CD4-positive, CD25-positive, alpha-beta regulatory T cell (primary cell): ENCODE results near the gene KRT5. TPM values are rescaled to one million over a fixed set of nuclear protein-coding genes. Genes with fewer than 3 reads are reported as not detected.
A peak's percentile ranks its signal among the peaks of the same experiment; 100 is the strongest.

ENCODE experiments used
- ATAC-seq, 2 donors: fragments of 150-1000 bp; cut with Tn5 transposase; one replicate each; pipeline ENCODE4 v1.10.0; 2021; ENCODE audit warnings: low read depth in 2 of 2, moderate number of reproducible peaks in 2 of 2, moderate library complexity in 1 of 2
- DNase-seq, 3 donors: peaks; one replicate each; pipeline versions ENCODE4 v3.0.0 to v3.0.0-alpha.2; 2012 to 2022; ENCODE audit warnings: mixed read lengths in 1 of 3
- H3K27ac ChIP-seq: one replicate; pipeline ENCODE4 v1.7.0; 2013; ENCODE audit warnings: mild to moderate bottlenecking, low read length; ENCODE audit not compliant: insufficient read depth, poor library complexity, severe bottlenecking
- H3K27me3 ChIP-seq: one replicate; pipeline ENCODE4 v1.7.0; 2013; ENCODE audit warnings: low read length; ENCODE audit not compliant: control insufficient read depth, insufficient read depth
- H3K36me3 ChIP-seq: one replicate; pipeline ENCODE4 v1.7.0; 2013; ENCODE audit warnings: mild to moderate bottlenecking, low read length, moderate library complexity; ENCODE audit not compliant: control insufficient read depth, insufficient read depth
- H3K4me1 ChIP-seq: 2 replicates; pipeline ENCODE4 v1.7.0; 2013; ENCODE audit warnings: mild to moderate bottlenecking, low read length; ENCODE audit not compliant: insufficient read depth, control insufficient read depth, poor library complexity, severe bottlenecking
- H3K4me3 ChIP-seq: one replicate; pipeline ENCODE4 v1.7.0; 2013; ENCODE audit warnings: low read depth, mild to moderate bottlenecking, low read length, moderate library complexity
- H3K9me3 ChIP-seq, 2 experiments: 1 replicate in 1 of 2; 2 replicates in 1 of 2; pipeline ENCODE4 v1.7.0; 2013; ENCODE audit warnings: low read length in 2 of 2, mild to moderate bottlenecking in 1 of 2, moderate library complexity in 1 of 2; ENCODE audit not compliant: control insufficient read depth in 2 of 2
- H3K27ac Mint-ChIP-seq, 3 donors: one replicate each; pipeline ENCODE4 v1.8.0; 2020 to 2022; ENCODE audit warnings: mild to moderate bottlenecking in 3 of 3, mixed read lengths in 3 of 3, moderate library complexity in 2 of 3
- H3K27me3 Mint-ChIP-seq: one replicate; pipeline ENCODE4 v1.8.0; 2022; ENCODE audit warnings: mild to moderate bottlenecking, mixed read lengths
- H3K36me3 Mint-ChIP-seq: one replicate; pipeline ENCODE4 v1.8.0; 2020; ENCODE audit warnings: mixed read lengths
- H3K4me1 Mint-ChIP-seq, 4 donors: one replicate each; pipeline ENCODE4 v1.8.0; 2020 to 2022; ENCODE audit warnings: mixed read lengths in 4 of 4, mild to moderate bottlenecking in 1 of 4
- H3K4me3 Mint-ChIP-seq, 4 donors: one replicate each; pipeline ENCODE4 v1.8.0; 2020 to 2022; ENCODE audit warnings: mild to moderate bottlenecking in 4 of 4, mixed read lengths in 4 of 4, moderate library complexity in 3 of 4
- H3K9me3 Mint-ChIP-seq, 7 donors: one replicate each; pipeline ENCODE4 v1.8.0; 2020 to 2022; ENCODE audit warnings: mixed read lengths in 7 of 7, mild to moderate bottlenecking in 3 of 7, moderate library complexity in 2 of 7
- polyA plus RNA-seq, 4 donors: library from polyadenylated mRNA; unstranded; fragments of 300-500 nt; fragmentation: Illumina TruSeq; gene quantifications; one replicate each; pipeline ENCODE4 v1.2.3, GENCODE V29; 2021
- total RNA-seq: library from RNA; stranded (reverse); gene quantifications from one replicate; pipeline ENCODE4 v1.2.3, GENCODE V29; 2022

The KRT5 gene
- total and polyA plus RNA-seq, 5 donors from 2014 or later, result not detected

GRCh38 chr12:52529417-52529816, 9.2 kb upstream of the KRT5 start:
- no peak for DNase-seq
- Histone ChIP-seq H3K36me3 (no peaks in the 10 kb centered on the region), H3K27ac (no peak overlapping the region), H3K4me1 (no peaks in the 10 kb centered on the region), H3K27me3 (no peaks in the 10 kb centered on the region), H3K4me3 (no peak overlapping the region), H3K9me3 (no peaks in the 10 kb centered on the region)
- no peaks in the 10 kb centered on the region for H3K27me3 Mint-ChIP-seq
- ATAC-seq, result no peak
- no peaks in the 10 kb centered on the region for H3K9me3 Mint-ChIP-seq
- no peaks in the 10 kb centered on the region for H3K4me1 Mint-ChIP-seq
- no peak overlapping the region for H3K4me3 Mint-ChIP-seq
- H3K36me3 Mint-ChIP-seq, result no peaks in the 10 kb centered on the region
- H3K27ac Mint-ChIP-seq, result no peak overlapping the region

- no peaks in the 10 kb centered on the region for H3K27me3 ChIP-seq
- Mint-ChIP-seq H3K4me1 (no peaks in the 10 kb centered on the region), H3K27me3 (no peaks in the 10 kb centered on the region), H3K9me3 (no peaks in the 10 kb centered on the region), H3K4me3 (no peak overlapping the region), H3K27ac (no peak overlapping the region), H3K36me3 (no peaks in the 10 kb centered on the region)
- no peaks in the 10 kb centered on the region for H3K4me1 ChIP-seq
- ATAC-seq (no peak), DNase-seq (no peak)
- H3K4me3 ChIP-seq, result no peak overlapping the region
- no peaks in the 10 kb centered on the region for H3K9me3 ChIP-seq
- H3K36me3 ChIP-seq, result no peaks in the 10 kb centered on the region
- H3K27ac ChIP-seq, result no peak overlapping the region
These were observed 8.5 kb upstream of the KRT5 start for GRCh38 chr12:52528641-52529143.

GRCh38 chr12:52527121-52527800, 7.1 kb upstream of the KRT5 start:
- Histone ChIP-seq H3K27me3 (no peaks in the 10 kb centered on the region), H3K9me3 (no peaks in the 10 kb centered on the region), H3K36me3 (no peaks in the 10 kb centered on the region), H3K4me1 (no peaks in the 10 kb centered on the region), H3K27ac (no peak overlapping the region), H3K4me3 (no peak overlapping the region)
- no peaks in the 10 kb centered on the region for H3K9me3 Mint-ChIP-seq
- DNase-seq (no peak), ATAC-seq (no peak)
- no peak overlapping the region for H3K4me3 Mint-ChIP-seq
- no peaks in the 10 kb centered on the region for H3K27me3 Mint-ChIP-seq
- H3K27ac Mint-ChIP-seq, result peak overlapping the region in 1 of 3 donors; percentile 42
- no peaks in the 10 kb centered on the region for H3K36me3 Mint-ChIP-seq
- H3K4me1 Mint-ChIP-seq, result no peaks in the 10 kb centered on the region

DNA sequence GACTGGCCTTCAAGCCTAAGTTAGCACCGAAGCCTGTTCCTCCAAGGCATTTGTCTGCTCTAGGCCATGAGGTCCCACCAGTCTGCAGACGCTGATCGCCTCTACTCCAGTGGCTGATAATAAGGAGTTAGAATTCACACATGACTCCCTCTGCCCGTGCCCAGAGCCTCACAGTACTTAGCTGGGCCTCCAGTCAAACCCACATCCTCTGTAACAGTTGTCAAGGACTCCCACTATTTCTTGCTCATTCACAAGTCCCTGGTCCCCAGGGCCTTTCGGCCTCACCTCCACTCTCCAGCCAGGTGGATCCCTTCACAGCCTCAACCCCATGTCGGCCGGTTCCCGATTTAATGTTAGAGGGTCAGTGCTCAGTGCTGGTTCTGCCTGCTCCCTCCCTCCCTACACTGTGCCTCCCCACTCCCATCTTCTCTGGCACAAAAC, 6.3 kb upstream of the KRT5 start:
- no peaks in the 10 kb centered on the region for H3K4me1 ChIP-seq
- no peak for ATAC-seq
- no peaks in the 10 kb centered on the region for H3K36me3 ChIP-seq
- H3K4me3 ChIP-seq, result no peak overlapping the region
- no peak overlapping the region for H3K27ac ChIP-seq
- Mint-ChIP-seq H3K36me3 (no peaks in the 10 kb centered on the region), H3K4me1 (no peaks in the 10 kb centered on the region), H3K4me3 (no peak overlapping the region), H3K27ac (peak overlapping the region in 1 of 3 donors; percentile 42), H3K27me3 (no peaks in the 10 kb centered on the region), H3K9me3 (no peaks in the 10 kb centered on the region)
- DNase-seq, result no peak
- no peaks in the 10 kb centered on the region for H3K27me3 ChIP-seq
- H3K9me3 ChIP-seq, result no peaks in the 10 kb centered on the region

DNA sequence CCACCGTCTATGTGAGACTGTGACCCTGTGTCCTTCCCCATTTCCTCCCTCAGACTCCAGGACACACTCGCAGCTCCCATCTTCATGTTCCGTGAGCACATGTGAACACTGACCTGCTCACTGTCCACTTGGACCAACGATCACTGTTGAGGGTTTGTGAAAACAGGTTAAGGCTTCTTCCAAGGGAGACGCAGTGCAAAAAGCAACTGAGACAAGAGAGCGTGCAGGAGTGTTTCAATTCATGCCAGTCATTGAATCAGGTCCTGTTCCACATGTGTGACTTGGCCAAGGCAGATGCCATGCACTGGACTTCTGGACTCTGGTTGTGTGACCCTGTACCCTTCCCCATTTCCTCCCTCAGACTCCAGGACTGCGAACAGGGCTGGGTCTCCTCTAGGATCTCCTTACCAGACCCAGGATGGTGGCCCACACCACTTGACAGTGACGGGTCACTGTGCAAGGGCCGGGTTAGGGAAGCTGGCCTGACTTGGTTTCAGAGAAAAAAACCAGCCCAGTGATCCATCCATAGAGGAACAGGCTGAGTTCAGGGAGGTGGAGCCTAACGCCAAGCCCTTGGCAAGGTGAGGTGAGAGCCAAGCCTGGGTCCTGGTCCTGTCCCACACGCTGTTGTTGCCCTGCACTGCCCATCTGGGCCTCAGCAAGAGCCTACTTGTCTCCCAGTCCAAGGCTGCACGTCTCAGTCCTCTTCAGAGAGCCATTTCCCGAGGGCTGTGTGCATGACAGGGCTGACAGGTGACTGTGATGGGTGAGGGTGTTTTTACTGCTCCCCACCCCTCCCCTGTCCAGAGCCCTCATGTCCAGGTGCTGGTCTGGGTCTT, 5.7 kb upstream of the KRT5 start:
- Histone ChIP-seq H3K4me1 (no peaks in the 10 kb centered on the region), H3K27me3 (no peaks in the 10 kb centered on the region), H3K27ac (no peak overlapping the region), H3K4me3 (no peak overlapping the region), H3K9me3 (no peaks in the 10 kb centered on the region), H3K36me3 (no peaks in the 10 kb centered on the region)
- no peaks in the 10 kb centered on the region for H3K4me1 Mint-ChIP-seq
- no peak overlapping the region for H3K27ac Mint-ChIP-seq
- DNase-seq (no peak), ATAC-seq (no peak)
- H3K4me3 Mint-ChIP-seq, result no peak overlapping the region
- no peaks in the 10 kb centered on the region for H3K27me3 Mint-ChIP-seq
- H3K9me3 Mint-ChIP-seq, result no peaks in the 10 kb centered on the region
- H3K36me3 Mint-ChIP-seq, result no peaks in the 10 kb centered on the region

- Mint-ChIP-seq H3K36me3 (no peaks in the 10 kb centered on the region), H3K9me3 (no peaks in the 10 kb centered on the region), H3K27me3 (no peaks in the 10 kb centered on the region), H3K4me1 (no peaks in the 10 kb centered on the region), H3K27ac (no peak overlapping the region), H3K4me3 (no peak overlapping the region)
- Histone ChIP-seq H3K9me3 (no peaks in the 10 kb centered on the region), H3K4me1 (no peaks in the 10 kb centered on the region), H3K27ac (no peak overlapping the region), H3K27me3 (no peaks in the 10 kb centered on the region), H3K4me3 (no peak overlapping the region), H3K36me3 (no peaks in the 10 kb centered on the region)
- DNase-seq, result no peak
- no peak for ATAC-seq
These were observed 4.9 kb upstream of the KRT5 start for GRCh38 chr12:52524898-52525591.

GRCh38 chr12:52524241-52524897, 4.2 kb upstream of the KRT5 start:
- Histone ChIP-seq H3K4me1 (no peaks in the 10 kb centered on the region), H3K27ac (no peak overlapping the region), H3K27me3 (no peaks in the 10 kb centered on the region), H3K4me3 (no peak overlapping the region), H3K9me3 (no peaks in the 10 kb centered on the region), H3K36me3 (no peaks in the 10 kb centered on the region)
- Mint-ChIP-seq H3K27ac (no peak overlapping the region), H3K4me1 (no peaks in the 10 kb centered on the region), H3K4me3 (no peak overlapping the region), H3K27me3 (no peaks in the 10 kb centered on the region), H3K36me3 (no peaks in the 10 kb centered on the region), H3K9me3 (no peaks in the 10 kb centered on the region)
- ATAC-seq (no peak), DNase-seq (no peak)
